Smooth muscle cell (in vitro differentiated cells): Measurements from ENCODE around the gene KANSL2. TPM values are rescaled to one million over a fixed set of nuclear protein-coding genes. Genes with fewer than 3 reads are reported as not detected.
"Not testable (repeated sequence)": the region's sequence is repeated elsewhere in the genome, so short reads cannot be mapped to it uniquely, and the experiment has no call there.

Experiments used
- DNase-seq: peaks from one replicate; lab custom pipeline; 2025; ENCODE audit not compliant: unreplicated experiment; lab: John Stamatoyannopoulos, UW
- H2AFZ ChIP-seq: fragments of 200-600 bp; sonication (generic); 2 replicates; pipeline ENCODE4 v1.6.0; 2016; ENCODE audit warnings: antibody characterized with exemption, low read depth, mild to moderate bottlenecking
- H3F3A ChIP-seq: fragments of 200-600 bp; sonication (generic); 2 replicates; pipeline ENCODE4 v1.6.0; 2017; ENCODE audit warnings: antibody characterized with exemption, low read depth
- H3K27ac ChIP-seq: fragments of 200-600 bp; sonication (generic); 2 replicates; pipeline ENCODE4 v1.5.1; 2016; ENCODE audit warnings: low read depth, mild to moderate bottlenecking
- H3K27me3 ChIP-seq: fragments of 200-600 bp; sonication (generic); 2 replicates; pipeline ENCODE4 v1.6.1; 2016; ENCODE audit warnings: low read depth, mild to moderate bottlenecking
- H3K36me3 ChIP-seq: fragments of 200-600 bp; sonication (generic); 2 replicates; pipeline ENCODE4 v1.5.1; 2016; ENCODE audit warnings: low read depth
- H3K4me1 ChIP-seq: fragments of 200-600 bp; sonication (generic); 2 replicates; pipeline ENCODE4 v1.5.1; 2016; ENCODE audit warnings: low read depth
- H3K4me2 ChIP-seq: fragments of 200-600 bp; sonication (generic); 2 replicates; pipeline ENCODE4 v1.6.0; 2016; ENCODE audit warnings: mild to moderate bottlenecking
- H3K4me3 ChIP-seq: fragments of 200-600 bp; sonication (generic); 2 replicates; pipeline ENCODE4 v1.5.1; 2016; ENCODE audit warnings: mild to moderate bottlenecking
- H3K79me2 ChIP-seq: fragments of 200-600 bp; sonication (generic); 2 replicates; pipeline ENCODE4 v1.6.0; 2016; ENCODE audit warnings: low read depth, mild to moderate bottlenecking
- H3K9ac ChIP-seq: fragments of 200-600 bp; sonication (generic); 2 replicates; pipeline ENCODE4 v1.6.0; 2016; ENCODE audit warnings: low read depth
- H3K9me3 ChIP-seq: fragments of 200-600 bp; sonication (generic); replicated peaks from 2 replicates; pipeline ENCODE4 v1.5.1; 2016; ENCODE audit warnings: low read depth
- H4K20me1 ChIP-seq: fragments of 200-600 bp; sonication (generic); 2 replicates; pipeline ENCODE4 v1.6.0; 2016; ENCODE audit warnings: low read depth
- WGBS: methylation state at CpG from one replicate; pipeline ENCODE4 v1.1.7; 2016; ENCODE audit warnings: low lambda C conversion rate; 5-methylcytosine and 5-hydroxymethylcytosine counted together
- polyA plus RNA-seq: library from polyadenylated mRNA; unstranded; fragments of >200 nt; fragmentation: Nextera tagmentation; extraction: Ambion mirVana; gene quantifications from 2 replicates; pipeline ENCODE4 v1.2.1, GENCODE V29; 2016
- total RNA-seq: library from RNA; depleted of rRNA; stranded (reverse); fragments of >200 nt; gene quantifications from 2 replicates; pipeline ENCODE4 v1.2.3, GENCODE V29; 2014
- TF ChIP-seq, protein P1 (sequence below): fragments of 200-600 bp; sonication (generic); IDR thresholded peaks from 2 replicates; pipeline ENCODE4 v1.5.1; 2017; ENCODE audit warnings: borderline replicate concordance, mild to moderate bottlenecking, antibody characterized with exemption; ENCODE audit not compliant: insufficient read depth, poor library complexity, severe bottlenecking

Gene KANSL2
- total and polyA plus RNA-seq, 2 experiments from 2014 or later = 29.7 to 40.7 TPM

DNA sequence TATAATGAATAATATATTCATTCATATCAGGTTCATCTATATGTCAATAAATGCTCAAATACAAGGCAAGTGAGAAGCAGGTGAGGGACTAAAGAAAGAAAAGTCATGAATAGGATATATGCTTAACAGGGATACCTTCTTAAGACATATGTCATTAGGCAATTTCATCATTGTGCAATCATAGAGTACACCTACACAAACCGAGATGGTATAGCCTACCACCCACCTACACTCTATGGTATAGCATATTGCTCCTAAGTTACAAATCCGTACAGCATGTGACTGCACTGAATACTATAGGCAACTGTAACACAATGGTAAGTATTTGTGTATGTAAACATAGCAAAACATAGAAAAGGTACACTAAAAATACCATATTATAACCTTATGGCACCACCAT lies 39.0 kb downstream of the KANSL2 start:
- Histone ChIP-seq H3K9ac (no peak overlapping the region), H3F3A (no peaks in the 10 kb centered on the region), H3K4me2 (no peak overlapping the region), H3K27ac (no peak overlapping the region), H4K20me1 (no peaks in the 10 kb centered on the region), H3K27me3 (no peaks in the 10 kb centered on the region), H2AFZ (no peak overlapping the region), H3K4me1 (no peaks in the 10 kb centered on the region), H3K4me3 (no peak overlapping the region), H3K79me2 (no peaks in the 10 kb centered on the region), H3K36me3 (peaks cover 21% of the 10 kb centered on the region), H3K9me3 (no peaks in the 10 kb centered on the region)
- TF ChIP-seq, protein P1, sequence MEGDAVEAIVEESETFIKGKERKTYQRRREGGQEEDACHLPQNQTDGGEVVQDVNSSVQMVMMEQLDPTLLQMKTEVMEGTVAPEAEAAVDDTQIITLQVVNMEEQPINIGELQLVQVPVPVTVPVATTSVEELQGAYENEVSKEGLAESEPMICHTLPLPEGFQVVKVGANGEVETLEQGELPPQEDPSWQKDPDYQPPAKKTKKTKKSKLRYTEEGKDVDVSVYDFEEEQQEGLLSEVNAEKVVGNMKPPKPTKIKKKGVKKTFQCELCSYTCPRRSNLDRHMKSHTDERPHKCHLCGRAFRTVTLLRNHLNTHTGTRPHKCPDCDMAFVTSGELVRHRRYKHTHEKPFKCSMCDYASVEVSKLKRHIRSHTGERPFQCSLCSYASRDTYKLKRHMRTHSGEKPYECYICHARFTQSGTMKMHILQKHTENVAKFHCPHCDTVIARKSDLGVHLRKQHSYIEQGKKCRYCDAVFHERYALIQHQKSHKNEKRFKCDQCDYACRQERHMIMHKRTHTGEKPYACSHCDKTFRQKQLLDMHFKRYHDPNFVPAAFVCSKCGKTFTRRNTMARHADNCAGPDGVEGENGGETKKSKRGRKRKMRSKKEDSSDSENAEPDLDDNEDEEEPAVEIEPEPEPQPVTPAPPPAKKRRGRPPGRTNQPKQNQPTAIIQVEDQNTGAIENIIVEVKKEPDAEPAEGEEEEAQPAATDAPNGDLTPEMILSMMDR = no peak
- 97% methylated on average over 2 of the region's 2 CpGs for WGBS
- no peak for DNase-seq

DNA sequence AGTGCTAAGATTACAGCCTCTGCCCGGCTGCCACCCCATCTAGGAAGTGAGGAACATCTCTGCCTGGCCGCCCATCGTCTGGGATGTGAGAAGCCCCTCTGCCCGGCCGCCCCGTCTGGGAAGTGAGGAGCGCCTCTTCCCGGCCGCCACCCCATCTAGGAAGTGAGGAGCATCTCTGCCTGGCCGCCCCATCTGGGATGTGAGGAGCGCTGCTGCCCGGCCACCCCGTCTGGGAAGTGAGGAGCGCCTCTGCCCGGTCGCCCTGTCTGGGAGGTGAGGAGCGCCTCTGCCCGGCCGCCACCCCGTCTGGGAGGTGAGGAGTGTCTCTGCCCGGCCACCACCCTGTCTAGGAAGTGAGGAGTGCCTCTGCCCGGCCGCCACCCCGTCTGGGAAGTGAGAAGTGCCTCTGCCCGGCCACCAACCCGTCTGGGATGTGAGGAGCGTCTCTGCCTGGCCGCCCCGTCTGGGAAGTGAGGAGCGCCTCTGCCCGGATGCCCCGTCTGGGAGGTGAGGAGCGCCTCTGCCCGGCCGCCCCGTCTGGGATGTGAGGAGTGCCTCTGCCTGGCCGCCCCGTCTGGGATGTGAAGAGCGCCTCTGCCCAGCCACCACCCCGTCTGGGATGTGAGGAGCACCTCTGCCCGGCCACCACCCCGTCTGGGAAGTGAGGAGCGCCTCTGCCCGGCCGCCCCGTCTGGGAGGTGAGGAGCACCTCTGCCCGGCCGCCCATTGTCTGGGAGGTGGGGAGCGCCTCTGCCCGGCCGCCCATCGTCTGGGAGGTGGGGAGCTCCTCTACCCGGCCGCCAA lies 40.1 kb downstream of the KANSL2 start:
- H3K36me3 ChIP-seq = peaks cover 16% of the 10 kb centered on the region
- H3K79me2 ChIP-seq, H3K9ac ChIP-seq, H3K4me2 ChIP-seq, DNase-seq, H2AFZ ChIP-seq, H3K9me3 ChIP-seq, H3K4me3 ChIP-seq, H3K27ac ChIP-seq, H3F3A ChIP-seq, H4K20me1 ChIP-seq, H3K4me1 ChIP-seq, H3K27me3 ChIP-seq: not testable (repeated sequence)
- WGBS = 97% methylated on average over 54 of the region's 54 CpGs

DNA sequence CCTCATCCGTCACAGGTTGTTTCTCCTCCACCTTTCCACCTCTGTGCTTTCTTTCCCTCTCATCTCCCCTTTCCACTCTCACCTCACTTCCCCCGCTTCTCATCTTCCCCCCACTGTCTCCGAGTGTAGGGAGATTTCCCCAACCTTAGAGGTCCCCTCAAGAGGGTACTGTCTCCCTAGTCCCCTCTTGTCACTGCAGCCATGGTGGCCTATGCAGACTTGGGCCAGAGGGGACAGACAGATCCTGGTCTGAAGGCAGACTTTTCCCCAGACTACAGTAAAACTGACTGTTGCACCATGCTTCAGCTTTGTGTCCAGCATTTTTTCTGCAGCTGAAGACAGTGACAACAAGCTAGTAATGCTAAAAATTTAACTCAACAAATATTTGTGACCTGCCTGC lies 41.2 kb downstream of the KANSL2 start:
- no peak for DNase-seq
- Histone ChIP-seq H3K4me1 (no peaks in the 10 kb centered on the region), H4K20me1 (no peaks in the 10 kb centered on the region), H3K4me2 (no peak overlapping the region), H3K9ac (no peak overlapping the region), H3K4me3 (no peak overlapping the region), H3K9me3 (no peaks in the 10 kb centered on the region), H3K27me3 (no peaks in the 10 kb centered on the region), H3K79me2 (no peaks in the 10 kb centered on the region), H3F3A (no peaks in the 10 kb centered on the region), H2AFZ (no peak overlapping the region), H3K36me3 (peaks cover 14% of the 10 kb centered on the region), H3K27ac (no peak overlapping the region)
- TF ChIP-seq, protein P1 = no peak
- WGBS = 96% methylated on average over 3 of the region's 3 CpGs

DNA sequence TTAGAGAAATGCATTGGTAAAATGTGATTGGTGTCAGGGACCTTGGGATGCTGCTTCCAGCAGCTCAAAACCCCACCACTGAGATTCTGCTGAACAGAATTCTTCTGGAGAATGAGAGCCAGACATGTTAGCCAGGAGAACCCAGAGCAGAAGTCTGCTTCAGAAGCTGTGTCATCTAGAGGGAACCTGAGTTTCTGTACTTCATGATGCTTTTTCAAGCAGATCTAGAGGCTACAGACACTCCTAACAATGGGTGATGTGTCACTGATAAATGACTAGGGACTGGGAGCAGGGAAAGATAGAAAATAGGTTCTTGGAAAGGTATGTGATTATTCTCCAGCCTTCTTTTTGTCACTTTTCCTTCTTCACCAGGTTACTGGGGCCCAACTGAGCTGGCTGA lies 41.6 kb downstream of the KANSL2 start:
- Histone ChIP-seq H3F3A (no peaks in the 10 kb centered on the region), H3K4me2 (no peak overlapping the region), H3K27ac (no peak overlapping the region), H4K20me1 (no peaks in the 10 kb centered on the region), H2AFZ (no peak overlapping the region), H3K4me1 (no peaks in the 10 kb centered on the region), H3K4me3 (no peak overlapping the region), H3K79me2 (no peaks in the 10 kb centered on the region), H3K9me3 (no peaks in the 10 kb centered on the region), H3K9ac (no peak overlapping the region), H3K36me3 (peaks cover 14% of the 10 kb centered on the region), H3K27me3 (no peaks in the 10 kb centered on the region)
- TF ChIP-seq, protein P1 = no peak
- no peak for DNase-seq
